ENCODE measurements around the gene PDS5B.

DNA sequence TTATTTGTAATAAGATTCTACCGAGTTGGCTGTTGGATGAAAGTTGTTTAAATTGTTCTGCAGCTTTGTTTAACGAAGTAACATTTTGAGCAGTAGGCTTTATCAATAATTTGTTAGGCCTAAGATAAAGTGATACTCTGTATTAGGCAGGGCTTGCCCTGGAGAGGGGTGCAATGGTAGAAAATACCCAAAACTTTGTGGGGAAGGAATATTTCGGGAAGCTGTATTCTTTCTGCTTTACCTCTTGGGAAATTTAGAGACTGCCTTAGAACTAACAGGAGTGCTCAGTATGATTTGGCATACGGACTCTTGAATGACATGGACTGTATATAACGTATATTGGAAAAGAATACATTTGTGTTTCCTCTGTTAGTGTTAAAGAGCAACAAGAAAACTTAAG, 2.5 kb downstream of the PDS5B start:
- TF ChIP-seq, protein P1, sequence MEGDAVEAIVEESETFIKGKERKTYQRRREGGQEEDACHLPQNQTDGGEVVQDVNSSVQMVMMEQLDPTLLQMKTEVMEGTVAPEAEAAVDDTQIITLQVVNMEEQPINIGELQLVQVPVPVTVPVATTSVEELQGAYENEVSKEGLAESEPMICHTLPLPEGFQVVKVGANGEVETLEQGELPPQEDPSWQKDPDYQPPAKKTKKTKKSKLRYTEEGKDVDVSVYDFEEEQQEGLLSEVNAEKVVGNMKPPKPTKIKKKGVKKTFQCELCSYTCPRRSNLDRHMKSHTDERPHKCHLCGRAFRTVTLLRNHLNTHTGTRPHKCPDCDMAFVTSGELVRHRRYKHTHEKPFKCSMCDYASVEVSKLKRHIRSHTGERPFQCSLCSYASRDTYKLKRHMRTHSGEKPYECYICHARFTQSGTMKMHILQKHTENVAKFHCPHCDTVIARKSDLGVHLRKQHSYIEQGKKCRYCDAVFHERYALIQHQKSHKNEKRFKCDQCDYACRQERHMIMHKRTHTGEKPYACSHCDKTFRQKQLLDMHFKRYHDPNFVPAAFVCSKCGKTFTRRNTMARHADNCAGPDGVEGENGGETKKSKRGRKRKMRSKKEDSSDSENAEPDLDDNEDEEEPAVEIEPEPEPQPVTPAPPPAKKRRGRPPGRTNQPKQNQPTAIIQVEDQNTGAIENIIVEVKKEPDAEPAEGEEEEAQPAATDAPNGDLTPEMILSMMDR (IDR thresholded peaks at IDR 0.05), result no peak
- no peak for TF ChIP-seq ZFX (IDR thresholded peaks at IDR 0.05; ENCODE audit: borderline replicate concordance)

All from 22Rv1 (cell line).